ENCODE results near the gene ZNF12.
A peak's percentile ranks its signal among the peaks of the same experiment; 100 is the strongest.

The ZNF12 gene

GRCh38 chr7:6641305-6642035 is 65.3 kb downstream of the ZNF12 start:
- TF ChIP-seq CTCF (IDR thresholded peaks at IDR 0.05) (no peak), ZFX (IDR thresholded peaks at IDR 0.05; ENCODE audit: borderline replicate concordance) (no peak)
- no peak overlapping the region for H3K27ac ChIP-seq

- peak overlapping the region; percentile 75; the same call in 1 of the 2 replicates for H3K27ac ChIP-seq
- TF ChIP-seq CTCF (IDR thresholded peaks at IDR 0.05) (no peak), ZFX (IDR thresholded peaks at IDR 0.05; ENCODE audit: borderline replicate concordance) (no peak)
These were observed 66.5 kb downstream of the ZNF12 start for GRCh38 chr7:6640246-6640721.

GRCh38 chr7:6639627-6640026 is 67.1 kb downstream of the ZNF12 start:
- peak overlapping the region; percentile 75 for H3K27ac ChIP-seq
- TF ChIP-seq ZFX (IDR thresholded peaks at IDR 0.05; ENCODE audit: borderline replicate concordance) (no peak), CTCF (IDR thresholded peaks at IDR 0.05) (no peak)

- H3K27ac ChIP-seq: peak overlapping the region; percentile 75
- TF ChIP-seq ZFX (IDR thresholded peaks at IDR 0.05; ENCODE audit: borderline replicate concordance) (no peak), CTCF (IDR thresholded peaks at IDR 0.05) (no peak)
These were observed 67.7 kb downstream of the ZNF12 start for GRCh38 chr7:6639032-6639431.
